ENCODE data around the gene SERAC1.

GRCh38 chr6:158095671-158096070 is 72.4 kb downstream of the SERAC1 start:
- TF ChIP-seq, protein P1, sequence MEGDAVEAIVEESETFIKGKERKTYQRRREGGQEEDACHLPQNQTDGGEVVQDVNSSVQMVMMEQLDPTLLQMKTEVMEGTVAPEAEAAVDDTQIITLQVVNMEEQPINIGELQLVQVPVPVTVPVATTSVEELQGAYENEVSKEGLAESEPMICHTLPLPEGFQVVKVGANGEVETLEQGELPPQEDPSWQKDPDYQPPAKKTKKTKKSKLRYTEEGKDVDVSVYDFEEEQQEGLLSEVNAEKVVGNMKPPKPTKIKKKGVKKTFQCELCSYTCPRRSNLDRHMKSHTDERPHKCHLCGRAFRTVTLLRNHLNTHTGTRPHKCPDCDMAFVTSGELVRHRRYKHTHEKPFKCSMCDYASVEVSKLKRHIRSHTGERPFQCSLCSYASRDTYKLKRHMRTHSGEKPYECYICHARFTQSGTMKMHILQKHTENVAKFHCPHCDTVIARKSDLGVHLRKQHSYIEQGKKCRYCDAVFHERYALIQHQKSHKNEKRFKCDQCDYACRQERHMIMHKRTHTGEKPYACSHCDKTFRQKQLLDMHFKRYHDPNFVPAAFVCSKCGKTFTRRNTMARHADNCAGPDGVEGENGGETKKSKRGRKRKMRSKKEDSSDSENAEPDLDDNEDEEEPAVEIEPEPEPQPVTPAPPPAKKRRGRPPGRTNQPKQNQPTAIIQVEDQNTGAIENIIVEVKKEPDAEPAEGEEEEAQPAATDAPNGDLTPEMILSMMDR (conservative IDR thresholded peaks at IDR 0.05) = no peak
- no peak for TF ChIP-seq ZFX (IDR thresholded peaks at IDR 0.05)
